Measurements from ENCODE around the gene USPL1.

GRCh38 chr13:30665638-30666037 lies 47.9 kb downstream of the USPL1 start:
- TF ChIP-seq POLR2A (IDR thresholded peaks at IDR 0.05): no peak
- TF ChIP-seq, protein P1, sequence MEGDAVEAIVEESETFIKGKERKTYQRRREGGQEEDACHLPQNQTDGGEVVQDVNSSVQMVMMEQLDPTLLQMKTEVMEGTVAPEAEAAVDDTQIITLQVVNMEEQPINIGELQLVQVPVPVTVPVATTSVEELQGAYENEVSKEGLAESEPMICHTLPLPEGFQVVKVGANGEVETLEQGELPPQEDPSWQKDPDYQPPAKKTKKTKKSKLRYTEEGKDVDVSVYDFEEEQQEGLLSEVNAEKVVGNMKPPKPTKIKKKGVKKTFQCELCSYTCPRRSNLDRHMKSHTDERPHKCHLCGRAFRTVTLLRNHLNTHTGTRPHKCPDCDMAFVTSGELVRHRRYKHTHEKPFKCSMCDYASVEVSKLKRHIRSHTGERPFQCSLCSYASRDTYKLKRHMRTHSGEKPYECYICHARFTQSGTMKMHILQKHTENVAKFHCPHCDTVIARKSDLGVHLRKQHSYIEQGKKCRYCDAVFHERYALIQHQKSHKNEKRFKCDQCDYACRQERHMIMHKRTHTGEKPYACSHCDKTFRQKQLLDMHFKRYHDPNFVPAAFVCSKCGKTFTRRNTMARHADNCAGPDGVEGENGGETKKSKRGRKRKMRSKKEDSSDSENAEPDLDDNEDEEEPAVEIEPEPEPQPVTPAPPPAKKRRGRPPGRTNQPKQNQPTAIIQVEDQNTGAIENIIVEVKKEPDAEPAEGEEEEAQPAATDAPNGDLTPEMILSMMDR (IDR thresholded peaks at IDR 0.05): no peak

All from esophagus squamous epithelium (tissue), 4 donors.